ENCODE data around the gene RHOB.

RHOB gene

DNA sequence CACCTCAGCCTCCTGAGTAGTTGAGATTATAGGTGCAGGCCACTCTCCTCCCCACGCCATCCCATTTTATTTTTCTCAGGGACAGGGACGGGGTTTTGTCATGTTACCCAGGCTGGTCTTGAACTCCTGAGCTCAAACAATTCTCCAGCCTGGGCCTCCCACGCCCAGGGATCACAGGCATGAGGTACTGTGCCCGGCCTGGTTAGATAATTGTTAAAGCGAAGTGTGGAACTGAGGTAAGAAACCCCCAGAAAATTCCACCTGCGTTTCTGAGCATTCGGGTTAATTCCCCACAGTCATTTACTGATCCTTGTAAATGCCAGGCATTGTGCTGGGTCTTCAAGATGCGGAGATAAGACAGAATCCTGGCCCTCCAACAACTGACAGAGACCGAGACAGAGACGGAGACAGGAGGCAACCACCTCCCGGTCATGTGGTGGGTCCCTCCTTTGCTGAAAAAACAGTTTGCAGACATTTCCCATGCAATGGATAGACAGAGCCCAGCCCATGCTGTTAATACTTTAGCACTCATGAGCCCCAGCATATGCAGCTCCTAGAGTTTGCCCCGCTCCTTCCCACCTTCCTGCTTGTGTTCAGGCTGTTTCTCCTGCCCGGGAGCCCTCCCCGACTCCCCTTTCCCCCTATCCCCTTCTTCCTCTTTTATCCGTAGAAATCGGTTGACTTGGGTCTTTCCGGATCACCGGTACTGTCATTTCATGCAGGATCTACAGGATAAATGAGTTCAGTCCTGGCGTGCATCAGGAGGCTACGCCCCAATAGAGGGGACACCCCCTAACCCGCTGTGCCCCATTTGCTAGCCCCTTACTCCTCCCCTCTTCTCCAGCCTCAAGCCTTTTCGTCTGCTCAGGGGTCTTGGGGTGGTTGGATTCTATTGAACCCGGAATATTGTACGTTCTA, 1.6 kb upstream of the RHOB start:
- TF ChIP-seq, protein P1, sequence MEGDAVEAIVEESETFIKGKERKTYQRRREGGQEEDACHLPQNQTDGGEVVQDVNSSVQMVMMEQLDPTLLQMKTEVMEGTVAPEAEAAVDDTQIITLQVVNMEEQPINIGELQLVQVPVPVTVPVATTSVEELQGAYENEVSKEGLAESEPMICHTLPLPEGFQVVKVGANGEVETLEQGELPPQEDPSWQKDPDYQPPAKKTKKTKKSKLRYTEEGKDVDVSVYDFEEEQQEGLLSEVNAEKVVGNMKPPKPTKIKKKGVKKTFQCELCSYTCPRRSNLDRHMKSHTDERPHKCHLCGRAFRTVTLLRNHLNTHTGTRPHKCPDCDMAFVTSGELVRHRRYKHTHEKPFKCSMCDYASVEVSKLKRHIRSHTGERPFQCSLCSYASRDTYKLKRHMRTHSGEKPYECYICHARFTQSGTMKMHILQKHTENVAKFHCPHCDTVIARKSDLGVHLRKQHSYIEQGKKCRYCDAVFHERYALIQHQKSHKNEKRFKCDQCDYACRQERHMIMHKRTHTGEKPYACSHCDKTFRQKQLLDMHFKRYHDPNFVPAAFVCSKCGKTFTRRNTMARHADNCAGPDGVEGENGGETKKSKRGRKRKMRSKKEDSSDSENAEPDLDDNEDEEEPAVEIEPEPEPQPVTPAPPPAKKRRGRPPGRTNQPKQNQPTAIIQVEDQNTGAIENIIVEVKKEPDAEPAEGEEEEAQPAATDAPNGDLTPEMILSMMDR (conservative IDR thresholded peaks at IDR 0.05; ENCODE audit: low read depth, low read length), result no peak
- no peak overlapping the region for H3K4me3 ChIP-seq (ENCODE audit: low read length)
- DNase-seq (ENCODE audit: low read depth), result no peak

DNA sequence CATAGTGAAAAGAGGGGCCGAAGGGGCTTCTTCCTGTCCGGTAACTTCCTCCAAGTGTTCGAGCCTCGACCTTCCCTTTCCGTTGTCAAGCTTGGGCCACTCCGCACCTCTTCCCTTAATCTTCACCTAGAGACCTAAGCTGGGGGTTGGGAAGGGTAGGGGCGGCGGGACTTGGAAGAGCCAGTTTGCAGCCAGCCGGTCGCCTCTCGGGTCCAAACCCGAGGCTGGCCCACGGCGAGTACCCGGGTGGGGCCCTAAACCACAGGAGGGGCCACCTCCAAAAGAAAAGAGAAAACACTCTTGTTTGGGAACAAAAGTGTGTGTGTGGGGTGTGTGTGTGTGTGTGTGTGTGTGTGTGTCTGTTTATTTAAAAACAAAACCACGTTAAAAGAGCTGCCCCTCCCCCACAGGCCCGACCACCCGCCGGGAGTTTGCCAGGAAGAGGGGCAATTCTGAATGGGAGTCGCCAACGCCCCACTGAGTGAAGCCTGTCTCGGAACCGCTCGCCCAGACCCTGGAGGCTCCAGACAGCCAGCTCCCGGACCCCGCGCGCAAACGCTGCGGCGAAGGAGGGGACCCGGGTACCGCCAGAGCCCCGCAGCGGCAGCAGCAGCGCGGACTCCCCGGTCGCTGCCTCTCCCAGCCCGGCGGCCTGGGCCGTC, 488 bp upstream of the RHOB start:
- DNase-seq (ENCODE audit: low read depth), result no peak
- TF ChIP-seq, protein P1 (conservative IDR thresholded peaks at IDR 0.05; ENCODE audit: low read depth, low read length), result no peak
- H3K4me3 ChIP-seq (ENCODE audit: low read length), result peak overlapping the region; percentile 75

DNA sequence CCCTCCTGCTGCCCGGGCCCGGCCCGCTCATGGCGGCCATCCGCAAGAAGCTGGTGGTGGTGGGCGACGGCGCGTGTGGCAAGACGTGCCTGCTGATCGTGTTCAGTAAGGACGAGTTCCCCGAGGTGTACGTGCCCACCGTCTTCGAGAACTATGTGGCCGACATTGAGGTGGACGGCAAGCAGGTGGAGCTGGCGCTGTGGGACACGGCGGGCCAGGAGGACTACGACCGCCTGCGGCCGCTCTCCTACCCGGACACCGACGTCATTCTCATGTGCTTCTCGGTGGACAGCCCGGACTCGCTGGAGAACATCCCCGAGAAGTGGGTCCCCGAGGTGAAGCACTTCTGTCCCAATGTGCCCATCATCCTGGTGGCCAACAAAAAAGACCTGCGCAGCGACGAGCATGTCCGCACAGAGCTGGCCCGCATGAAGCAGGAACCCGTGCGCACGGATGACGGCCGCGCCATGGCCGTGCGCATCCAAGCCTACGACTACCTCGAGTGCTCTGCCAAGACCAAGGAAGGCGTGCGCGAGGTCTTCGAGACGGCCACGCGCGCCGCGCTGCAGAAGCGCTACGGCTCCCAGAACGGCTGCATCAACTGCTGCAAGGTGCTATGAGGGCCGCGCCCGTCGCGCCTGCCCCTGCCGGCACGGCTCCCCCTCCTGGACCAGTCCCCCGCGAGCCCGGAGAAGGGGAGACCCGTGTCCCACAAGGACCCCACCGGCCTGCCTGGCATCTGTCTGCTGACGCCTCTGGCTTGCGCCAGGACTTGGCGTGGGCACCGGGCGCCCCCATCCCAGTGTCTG, 767 bp downstream of the RHOB start:
- peak overlapping the region; percentile 85 for H3K4me3 ChIP-seq (ENCODE audit: low read length)
- TF ChIP-seq, protein P1 (conservative IDR thresholded peaks at IDR 0.05; ENCODE audit: low read depth, low read length), result no peak
- DNase-seq (ENCODE audit: low read depth), result no peak

DNA sequence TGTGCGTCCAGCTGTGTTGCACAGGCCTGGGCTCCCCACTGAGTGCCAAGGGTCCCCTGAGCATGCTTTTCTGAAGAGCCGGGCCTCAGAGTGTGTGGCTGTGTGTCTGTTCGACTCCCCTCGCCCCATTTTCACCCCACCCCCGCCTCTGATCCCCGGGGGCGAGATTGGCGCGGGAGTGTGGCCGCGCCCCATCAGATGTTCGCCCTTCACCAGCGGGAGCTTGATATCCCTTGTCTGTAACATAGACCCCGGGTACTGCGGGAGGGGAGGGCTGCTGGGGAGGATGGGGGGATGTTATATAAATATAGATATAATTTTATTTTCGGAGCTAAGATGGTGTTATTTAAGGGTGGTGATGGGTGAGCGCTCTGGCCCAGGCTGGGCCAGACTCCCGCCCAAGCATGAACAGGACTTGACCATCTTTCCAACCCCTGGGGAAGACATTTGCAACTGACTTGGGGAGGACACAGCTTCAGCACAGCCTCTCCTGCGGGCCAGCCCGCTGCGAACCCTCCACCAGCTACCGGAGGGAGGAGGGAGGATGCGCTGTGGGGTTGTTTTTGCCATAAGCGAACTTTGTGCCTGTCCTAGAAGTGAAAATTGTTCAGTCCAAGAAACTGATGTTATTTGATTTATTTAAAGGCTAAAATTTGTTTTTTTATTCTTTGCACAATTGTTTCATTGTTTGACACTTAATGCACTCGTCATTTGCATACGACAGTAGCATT, 1.5 kb downstream of the RHOB start:
- peak overlapping the region; percentile 85 for H3K4me3 ChIP-seq (ENCODE audit: low read length)
- DNase-seq (ENCODE audit: low read depth), result no peak
- TF ChIP-seq, protein P1 (conservative IDR thresholded peaks at IDR 0.05; ENCODE audit: low read depth, low read length), result no peak

DNA sequence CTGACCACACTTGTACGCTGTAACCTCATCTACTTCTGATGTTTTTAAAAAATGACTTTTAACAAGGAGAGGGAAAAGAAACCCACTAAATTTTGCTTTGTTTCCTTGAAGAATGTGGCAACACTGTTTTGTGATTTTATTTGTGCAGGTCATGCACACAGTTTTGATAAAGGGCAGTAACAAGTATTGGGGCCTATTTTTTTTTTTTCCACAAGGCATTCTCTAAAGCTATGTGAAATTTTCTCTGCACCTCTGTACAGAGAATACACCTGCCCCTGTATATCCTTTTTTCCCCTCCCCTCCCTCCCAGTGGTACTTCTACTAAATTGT, 2.1 kb downstream of the RHOB start:
- no peak for DNase-seq (ENCODE audit: low read depth)
- TF ChIP-seq, protein P1 (conservative IDR thresholded peaks at IDR 0.05; ENCODE audit: low read depth, low read length), result no peak
- peak overlapping the region; percentile 85 for H3K4me3 ChIP-seq (ENCODE audit: low read length)

DNA sequence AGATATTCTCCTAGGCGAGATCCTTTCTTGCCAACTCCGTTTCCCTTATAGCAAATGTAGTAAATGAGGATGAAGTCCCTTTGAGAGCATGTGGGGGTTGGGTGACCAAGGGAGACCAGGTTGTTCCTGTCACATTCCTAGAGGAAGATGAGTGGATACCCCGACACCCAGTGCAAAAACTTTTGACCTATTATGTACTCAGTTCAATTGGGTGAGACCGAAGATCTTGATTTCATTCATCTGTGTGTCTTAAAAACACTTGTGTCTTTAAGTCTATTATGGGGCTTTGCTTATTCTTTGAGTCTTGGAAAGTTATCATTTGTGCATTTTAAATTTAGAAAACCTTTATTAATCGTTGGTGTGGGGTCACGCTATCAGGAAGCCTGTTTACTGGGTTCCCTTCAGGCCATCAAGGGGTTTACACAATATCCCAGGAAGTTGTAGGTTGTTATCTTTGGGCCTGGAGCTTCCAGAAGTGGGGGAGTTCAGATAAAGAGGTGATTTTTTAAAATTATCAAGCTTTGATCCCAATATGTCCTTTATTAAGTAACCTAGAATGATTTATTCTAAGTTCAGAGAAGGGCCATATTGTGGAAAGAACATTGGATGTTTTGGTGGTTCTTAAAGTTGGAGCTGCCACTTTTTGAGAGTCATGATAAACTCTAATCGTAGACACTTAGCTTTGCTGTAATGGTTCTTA, 2.8 kb downstream of the RHOB start:
- DNase-seq (ENCODE audit: low read depth), result no peak
- TF ChIP-seq, protein P1 (conservative IDR thresholded peaks at IDR 0.05; ENCODE audit: low read depth, low read length), result no peak
- peak overlapping the region; percentile 85 for H3K4me3 ChIP-seq (ENCODE audit: low read length)

Data from retinal pigment epithelial cell (primary cell).